SK-N-SH (cell line): ENCODE results near the gene IL11RA. TPM values are rescaled to one million over a fixed set of nuclear protein-coding genes. Genes with fewer than 3 reads are reported as not detected.

Source experiments
- CTCF ChIA-PET: fragments of 300-600, 350-600 bp; formaldehyde crosslinking; extraction: SDS; loops from one replicate; lab custom pipeline; 2021; lab: Yijun Ruan, JAX
- POLR2A ChIA-PET: fragments of 350-600 bp; sonication (Branson Sonifier 250); formaldehyde crosslinking; extraction: SDS; loops from one replicate; lab custom pipeline; 2020; ENCODE audit warnings: antibody characterized with exemption, inconsistent platforms; lab: Yijun Ruan, JAX
- DNase-seq: peaks from one replicate; pipeline ENCODE4 v3.0.0; 2012
- H2AFZ ChIP-seq: fragments of 200-600 bp; sonication (generic); 2 replicates; pipeline ENCODE4 v1.8.1; 2016; ENCODE audit warnings: antibody characterized with exemption, mild to moderate bottlenecking, low read depth
- H3F3A ChIP-seq: fragments of 200-600 bp; sonication (generic); replicated peaks from 2 replicates; pipeline ENCODE3; 2016; ENCODE audit warnings: antibody characterized with exemption, mild to moderate bottlenecking; ENCODE audit not compliant: insufficient read depth
- H3K27ac ChIP-seq, 2 experiments: fragments of 200-500 bp in 1 of 2; fragments of 200-600 bp in 1 of 2; sonication (Bioruptor generic) in 1 of 2; sonication (generic), shearing (Covaris generic) in 1 of 2; 2 replicates each; pipeline versions ENCODE4 v1.5.1 to v1.6.1; 2014 to 2016; ENCODE audit warnings: low read depth in 2 of 2, inconsistent platforms in 1 of 2, low read length in 1 of 2, mild to moderate bottlenecking in 1 of 2, mixed read lengths in 1 of 2
- H3K27me3 ChIP-seq: fragments of 200-600 bp; sonication (generic), shearing (Covaris generic); 2 replicates; pipeline ENCODE4 v1.6.1; 2016; ENCODE audit warnings: mixed run types; ENCODE audit not compliant: insufficient read depth
- H3K36me3 ChIP-seq, 2 experiments: fragments of 200-500 bp in 1 of 2; fragments of 200-600 bp in 1 of 2; sonication (Bioruptor generic) in 1 of 2; sonication (generic) in 1 of 2; replicated peaks in 1 of 2; 2 replicates each; pipeline versions ENCODE3 to v1.5.1; 2014 to 2016; ENCODE audit warnings: low read length in 1 of 2, mild to moderate bottlenecking in 1 of 2; ENCODE audit not compliant: insufficient read depth in 2 of 2, control insufficient read depth in 1 of 2
- H3K4me1 ChIP-seq, 2 experiments: fragments of 200-500 bp in 1 of 2; fragments of 200-600 bp in 1 of 2; sonication (Bioruptor generic) in 1 of 2; sonication (generic), shearing (Covaris generic) in 1 of 2; 2 replicates each; pipeline versions ENCODE4 v1.5.1 to v1.6.1; 2014 to 2016; ENCODE audit warnings: low read depth in 1 of 2, low read length in 1 of 2, mixed run types in 1 of 2; ENCODE audit not compliant: insufficient read depth in 2 of 2, control insufficient read depth in 1 of 2
- H3K4me2 ChIP-seq: fragments of 200-600 bp; sonication (generic), shearing (Covaris generic); 2 replicates; pipeline ENCODE4 v1.6.1; 2017; ENCODE audit warnings: mixed run types
- H3K4me3 ChIP-seq, 2 experiments: fragments of 200-500 bp in 1 of 2; fragments of 200-600 bp in 1 of 2; sonication (Bioruptor generic) in 1 of 2; sonication (generic), shearing (Covaris generic) in 1 of 2; 2 replicates each; pipeline versions ENCODE4 v1.5.1 to v1.8.1; 2014 to 2016; ENCODE audit warnings: low read depth in 2 of 2, inconsistent platforms in 1 of 2, low read length in 1 of 2, mild to moderate bottlenecking in 1 of 2, mixed read lengths in 1 of 2, moderate library complexity in 1 of 2
- H3K79me2 ChIP-seq: fragments of 200-600 bp; sonication (generic); 2 replicates; pipeline ENCODE4 v1.8.1; 2017; ENCODE audit warnings: mild to moderate bottlenecking; ENCODE audit not compliant: insufficient read depth
- H3K9ac ChIP-seq: fragments of 200-600 bp; sonication (generic); 2 replicates; pipeline ENCODE4 v1.6.1; 2017; ENCODE audit warnings: mixed run types
- H3K9me2 ChIP-seq: fragments of 200-600 bp; sonication (generic); 2 replicates; pipeline ENCODE4 v1.6.1; 2017; ENCODE audit warnings: mixed run types
- H3K9me3 ChIP-seq: fragments of 200-600 bp; sonication (generic); 2 replicates; pipeline ENCODE4 v1.6.1; 2017; ENCODE audit warnings: mixed run types, mild to moderate bottlenecking, moderate library complexity
- H4K20me1 ChIP-seq: fragments of 200-600 bp; sonication (generic); 2 replicates; pipeline ENCODE4 v1.6.1; 2017; ENCODE audit warnings: mild to moderate bottlenecking, mixed run types; ENCODE audit not compliant: insufficient read depth
- CHD2 ChIP-seq: fragments of 150-350 bp; IDR thresholded peaks from 2 replicates; pipeline ENCODE4 v1.6.1; 2018; ENCODE audit warnings: low read length; ENCODE audit not compliant: partially characterized antibody
- ELF1 ChIP-seq: IDR thresholded peaks from 2 replicates; pipeline ENCODE4 v1.4.0; 2012
- EZH2phosphoT487 ChIP-seq: fragments of 200-600 bp; sonication (generic); IDR thresholded peaks from 2 replicates; pipeline ENCODE4 v1.6.1; 2017; ENCODE audit warnings: low read depth, mixed run types, mild to moderate bottlenecking, antibody characterized with exemption, moderate library complexity, borderline replicate concordance
- FOXM1 ChIP-seq: IDR thresholded peaks from 2 replicates; pipeline ENCODE4 v1.4.0; 2012; ENCODE audit warnings: low read depth, mild to moderate bottlenecking
- GABPA ChIP-seq: IDR thresholded peaks from 2 replicates; pipeline ENCODE4 v1.4.0; 2012; ENCODE audit warnings: low read depth, mild to moderate bottlenecking
- JUND ChIP-seq: IDR thresholded peaks from 2 replicates; pipeline ENCODE4 v1.4.0; 2012
- MEF2A ChIP-seq: IDR thresholded peaks from 2 replicates; pipeline ENCODE4 v1.4.0; 2012; ENCODE audit warnings: low read depth, borderline replicate concordance
- NRF1 ChIP-seq: IDR thresholded peaks from 2 replicates; pipeline ENCODE4 v1.6.1; 2012; ENCODE audit warnings: low read depth, mild to moderate bottlenecking, low read length
- RFX5 ChIP-seq: IDR thresholded peaks from 2 replicates; pipeline ENCODE4 v1.6.1; 2012; ENCODE audit warnings: mild to moderate bottlenecking, improper control_type of control experiment, low read length
- SMC3 ChIP-seq: IDR thresholded peaks from 2 replicates; pipeline ENCODE4 v1.6.1; 2012; ENCODE audit warnings: low read depth, low read length, improper control_type of control experiment
- TAF1 ChIP-seq: IDR thresholded peaks from 2 replicates; pipeline ENCODE4 v1.6.1; 2012; ENCODE audit warnings: low read depth, mild to moderate bottlenecking, low read length, moderate library complexity, borderline replicate concordance
- TEAD4 ChIP-seq: IDR thresholded peaks from 2 replicates; pipeline ENCODE4 v1.4.0; 2012; ENCODE audit warnings: mild to moderate bottlenecking, borderline replicate concordance; ENCODE audit not compliant: insufficient read depth
- WGBS: methylation state at CpG from one replicate; pipeline ENCODE4 v1.1.6; 2017; ENCODE audit warnings: low lambda C conversion rate; 5-methylcytosine and 5-hydroxymethylcytosine counted together
- polyA plus RNA-seq, 3 experiments: library from polyadenylated mRNA; depleted of rRNA; stranded (reverse); fragments of >200 nt; gene quantifications; 2 replicates each; pipeline ENCODE4 v1.2.3, GENCODE V29; 2012
- TF ChIP-seq, protein P1 (sequence below): fragments of 150-350 bp; IDR thresholded peaks from 2 replicates; pipeline ENCODE4 v1.6.1; 2017; ENCODE audit warnings: antibody characterized with exemption, low read length, low read depth, borderline replicate concordance
- TF ChIP-seq, protein P2 (sequence below): IDR thresholded peaks from 2 replicates; pipeline ENCODE4 v1.4.0; 2012; ENCODE audit warnings: low read depth, borderline replicate concordance
- TF ChIP-seq, protein P3 (sequence below): IDR thresholded peaks from 2 replicates; pipeline ENCODE4; 2012
- TF ChIP-seq, protein P4 (sequence below): fragments of 150-350 bp; IDR thresholded peaks from 2 replicates; pipeline ENCODE4 v1.6.1; 2016; ENCODE audit warnings: mild to moderate bottlenecking, low read depth, low read length
- TF ChIP-seq, protein P5 (sequence below): IDR thresholded peaks from 2 replicates; pipeline ENCODE4 v1.4.0; 2012; ENCODE audit warnings: low read depth, borderline replicate concordance

The IL11RA gene
- 16.5 and 20.8 TPM in 2 replicates for polyA plus RNA-seq (2012; rRNA removed)
- 4.0 and 5.5 TPM in 2 replicates for polyA plus RNA-seq (2012; cell fraction: cytosol; rRNA removed)
- 175 and 189 TPM in 2 replicates for polyA plus RNA-seq (2012; cell fraction: nucleus; rRNA removed)

DNA sequence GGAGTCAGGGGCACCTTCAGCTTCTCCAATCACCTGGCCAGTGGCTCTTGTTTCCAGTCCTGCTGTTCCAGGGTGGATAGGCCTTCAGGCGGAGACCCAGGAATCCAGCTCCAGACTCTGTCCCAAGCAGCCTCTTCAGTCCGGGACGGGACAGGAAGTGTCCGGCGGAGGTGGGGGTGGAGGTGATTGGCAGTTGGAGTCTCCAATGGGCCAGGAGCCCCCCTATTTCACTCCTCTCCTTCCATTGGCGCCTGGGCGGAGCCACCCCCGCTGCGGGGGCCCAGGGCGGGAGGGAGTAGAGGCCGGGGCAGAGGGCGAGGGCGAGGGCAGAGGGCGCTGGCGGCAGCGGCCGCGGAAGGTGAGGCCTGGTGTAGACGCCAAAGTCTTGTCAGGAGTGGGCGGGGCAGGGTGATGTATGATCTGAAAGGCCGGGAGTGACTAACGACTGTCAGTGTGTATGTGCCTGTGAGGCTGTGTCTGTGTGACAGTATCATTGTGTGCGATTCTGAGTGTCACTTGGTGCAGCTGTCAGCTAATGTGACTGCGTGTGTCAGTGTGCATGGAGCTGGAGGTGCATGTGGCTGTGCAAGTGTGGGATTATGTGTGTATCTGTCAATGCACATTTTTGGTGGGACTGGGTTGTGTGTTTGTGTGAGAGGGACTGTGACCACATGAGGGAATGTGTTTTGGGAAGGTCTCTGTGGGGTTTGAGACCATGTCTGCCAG, at the start of gene IL11RA:
Gene IL11RA (plus strand): TSS at position 310 of the 726 bp plus-strand sequence. CDS start 3,033 bp downstream, outside the sequence.
- ChIA-PET CTCF (interaction anchor here (4.2 to 14.1 kb wide), 2 partner anchors 12 to 15 kb away, joined by 20 to 152 read pairs; partner anchors contain the start of gene SIGMAR1), POLR2A (interaction anchor here (1.2 kb wide), 1 partner anchor 13 kb away, joined by 3 read pairs; no protein-coding TSS in a partner anchor)
- H3K9me2 ChIP-seq: no peaks in the 10 kb centered on the region
- H3K9ac ChIP-seq: peak within 1 kb of the TSS; percentile 32; the same call in 1 of the 2 replicates
- 85% methylated on average over 24 of the region's 24 CpGs for WGBS
- no peak within 1 kb of the TSS for H3K4me3 ChIP-seq
- H3F3A ChIP-seq: peaks cover 3% of the 10 kb centered on the region
- no peaks in the 10 kb centered on the region for H4K20me1 ChIP-seq
- H3K79me2 ChIP-seq: peaks cover 12% of the 10 kb centered on the region; the same call in 1 of the 2 replicates
- 0 out of 2 replicates have a peak within 1 kb of the TSS, but pooled peaks have one; percentile 71 for H2AFZ ChIP-seq
- no peaks in the 10 kb centered on the region for H3K27me3 ChIP-seq
- peak within 1 kb of the TSS; percentile 76 for H3K4me2 ChIP-seq
- TF ChIP-seq GABPA: 0 out of 2 replicates have a peak, but pooled peaks have one; percentile 19
- no peak for TF ChIP-seq TEAD4
- TF ChIP-seq JUND: no peak
- TF ChIP-seq, protein P1, sequence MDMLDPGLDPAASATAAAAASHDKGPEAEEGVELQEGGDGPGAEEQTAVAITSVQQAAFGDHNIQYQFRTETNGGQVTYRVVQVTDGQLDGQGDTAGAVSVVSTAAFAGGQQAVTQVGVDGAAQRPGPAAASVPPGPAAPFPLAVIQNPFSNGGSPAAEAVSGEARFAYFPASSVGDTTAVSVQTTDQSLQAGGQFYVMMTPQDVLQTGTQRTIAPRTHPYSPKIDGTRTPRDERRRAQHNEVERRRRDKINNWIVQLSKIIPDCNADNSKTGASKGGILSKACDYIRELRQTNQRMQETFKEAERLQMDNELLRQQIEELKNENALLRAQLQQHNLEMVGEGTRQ: no peak
- no peak for TF ChIP-seq SMC3
- TF ChIP-seq, protein P2, sequence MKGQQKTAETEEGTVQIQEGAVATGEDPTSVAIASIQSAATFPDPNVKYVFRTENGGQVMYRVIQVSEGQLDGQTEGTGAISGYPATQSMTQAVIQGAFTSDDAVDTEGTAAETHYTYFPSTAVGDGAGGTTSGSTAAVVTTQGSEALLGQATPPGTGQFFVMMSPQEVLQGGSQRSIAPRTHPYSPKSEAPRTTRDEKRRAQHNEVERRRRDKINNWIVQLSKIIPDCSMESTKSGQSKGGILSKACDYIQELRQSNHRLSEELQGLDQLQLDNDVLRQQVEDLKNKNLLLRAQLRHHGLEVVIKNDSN: no peak
- TF ChIP-seq, protein P3, sequence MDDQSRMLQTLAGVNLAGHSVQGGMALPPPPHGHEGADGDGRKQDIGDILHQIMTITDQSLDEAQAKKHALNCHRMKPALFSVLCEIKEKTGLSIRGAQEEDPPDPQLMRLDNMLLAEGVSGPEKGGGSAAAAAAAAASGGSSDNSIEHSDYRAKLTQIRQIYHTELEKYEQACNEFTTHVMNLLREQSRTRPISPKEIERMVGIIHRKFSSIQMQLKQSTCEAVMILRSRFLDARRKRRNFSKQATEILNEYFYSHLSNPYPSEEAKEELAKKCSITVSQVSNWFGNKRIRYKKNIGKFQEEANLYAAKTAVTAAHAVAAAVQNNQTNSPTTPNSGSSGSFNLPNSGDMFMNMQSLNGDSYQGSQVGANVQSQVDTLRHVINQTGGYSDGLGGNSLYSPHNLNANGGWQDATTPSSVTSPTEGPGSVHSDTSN: peak; percentile 64
- TF ChIP-seq EZH2phosphoT487: no peak
- TF ChIP-seq TAF1: no peak
- peak within 1 kb of the TSS; percentile 67 to 96 for H3K27ac ChIP-seq
- DNase-seq: no peak
- H3K9me3 ChIP-seq: no peaks in the 10 kb centered on the region
- H3K36me3 ChIP-seq: peaks cover 13 to 19% of the 10 kb centered on the region in 2 experiments
- H3K4me1 ChIP-seq: peaks cover 23 to 87% of the 10 kb centered on the region in 2 experiments

DNA sequence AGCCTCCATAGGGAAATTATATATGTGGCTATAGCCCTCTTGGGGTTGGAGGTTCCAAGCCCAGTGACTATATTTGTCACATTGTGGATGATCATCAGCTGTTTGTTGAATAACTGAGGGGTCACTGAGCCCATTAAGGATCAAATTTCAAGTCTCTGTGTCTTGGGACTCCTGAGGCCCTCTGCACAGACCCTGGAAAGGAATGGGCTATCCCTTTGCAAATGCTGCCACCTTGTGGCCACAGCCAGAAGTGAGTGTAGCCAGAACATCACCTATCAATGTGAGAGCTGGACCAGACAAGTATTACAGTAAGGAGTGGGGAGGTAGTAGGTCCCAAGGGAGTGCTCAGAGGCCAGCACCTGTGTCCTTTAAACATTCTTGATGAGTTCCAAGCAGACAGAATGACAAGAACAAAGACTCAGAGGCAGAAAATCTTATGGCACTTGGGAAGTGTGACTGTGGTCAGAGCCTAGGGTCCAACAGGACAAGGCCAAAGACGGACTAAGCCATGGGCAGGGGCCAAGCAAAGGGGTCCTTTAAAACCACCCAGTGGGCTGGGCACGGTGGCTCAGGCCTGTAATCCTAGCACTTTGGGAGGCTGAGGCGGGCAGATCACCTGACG, 48.3 kb upstream of the IL11RA start:
- POLR2A ChIA-PET: no interaction called here
- no peak overlapping the region for H3K27ac ChIP-seq
- no peaks in the 10 kb centered on the region for H3K9me2 ChIP-seq
- CTCF ChIA-PET: interaction anchor here (0.5 to 7.9 kb wide), 83 partner anchors 8 to 869 kb away, joined by 3 to 112 read pairs (median 5); partner anchors contain the start of genes ARID3C, CNTFR, DCTN3 and GALT
- no peak overlapping the region for H3K4me2 ChIP-seq
- H3K36me3 ChIP-seq: no peaks in the 10 kb centered on the region
- H3K79me2 ChIP-seq: no peaks in the 10 kb centered on the region
- H3K9ac ChIP-seq: no peak overlapping the region
- no peaks in the 10 kb centered on the region for H3F3A ChIP-seq
- 66% methylated on average over 4 of the region's 4 CpGs for WGBS
- no peak overlapping the region for H2AFZ ChIP-seq
- DNase-seq: peak; percentile 88
- no peak overlapping the region; a peak in 1 of 4 replicates for H3K4me3 ChIP-seq
- H3K4me1 ChIP-seq: peaks cover 0 to 7% of the 10 kb centered on the region in 2 experiments; a peak in 1 of 4 replicates
- H4K20me1 ChIP-seq: no peaks in the 10 kb centered on the region
- H3K9me3 ChIP-seq: no peaks in the 10 kb centered on the region
- H3K27me3 ChIP-seq: no peaks in the 10 kb centered on the region
- TF ChIP-seq, protein P4, sequence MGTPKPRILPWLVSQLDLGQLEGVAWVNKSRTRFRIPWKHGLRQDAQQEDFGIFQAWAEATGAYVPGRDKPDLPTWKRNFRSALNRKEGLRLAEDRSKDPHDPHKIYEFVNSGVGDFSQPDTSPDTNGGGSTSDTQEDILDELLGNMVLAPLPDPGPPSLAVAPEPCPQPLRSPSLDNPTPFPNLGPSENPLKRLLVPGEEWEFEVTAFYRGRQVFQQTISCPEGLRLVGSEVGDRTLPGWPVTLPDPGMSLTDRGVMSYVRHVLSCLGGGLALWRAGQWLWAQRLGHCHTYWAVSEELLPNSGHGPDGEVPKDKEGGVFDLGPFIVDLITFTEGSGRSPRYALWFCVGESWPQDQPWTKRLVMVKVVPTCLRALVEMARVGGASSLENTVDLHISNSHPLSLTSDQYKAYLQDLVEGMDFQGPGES: no peak
- no peak for TF ChIP-seq FOXM1
- no peak for TF ChIP-seq NRF1
- TF ChIP-seq JUND: no peak
- no peak for TF ChIP-seq EZH2phosphoT487
- no peak for TF ChIP-seq ELF1
- no peak for TF ChIP-seq RFX5
- TF ChIP-seq, protein P2: no peak
- no peak for TF ChIP-seq MEF2A
- no peak for TF ChIP-seq CHD2
- TF ChIP-seq, protein P5, sequence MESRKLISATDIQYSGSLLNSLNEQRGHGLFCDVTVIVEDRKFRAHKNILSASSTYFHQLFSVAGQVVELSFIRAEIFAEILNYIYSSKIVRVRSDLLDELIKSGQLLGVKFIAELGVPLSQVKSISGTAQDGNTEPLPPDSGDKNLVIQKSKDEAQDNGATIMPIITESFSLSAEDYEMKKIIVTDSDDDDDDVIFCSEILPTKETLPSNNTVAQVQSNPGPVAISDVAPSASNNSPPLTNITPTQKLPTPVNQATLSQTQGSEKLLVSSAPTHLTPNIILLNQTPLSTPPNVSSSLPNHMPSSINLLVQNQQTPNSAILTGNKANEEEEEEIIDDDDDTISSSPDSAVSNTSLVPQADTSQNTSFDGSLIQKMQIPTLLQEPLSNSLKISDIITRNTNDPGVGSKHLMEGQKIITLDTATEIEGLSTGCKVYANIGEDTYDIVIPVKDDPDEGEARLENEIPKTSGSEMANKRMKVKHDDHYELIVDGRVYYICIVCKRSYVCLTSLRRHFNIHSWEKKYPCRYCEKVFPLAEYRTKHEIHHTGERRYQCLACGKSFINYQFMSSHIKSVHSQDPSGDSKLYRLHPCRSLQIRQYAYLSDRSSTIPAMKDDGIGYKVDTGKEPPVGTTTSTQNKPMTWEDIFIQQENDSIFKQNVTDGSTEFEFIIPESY: no peak
